ENCODE measurements around the gene TMEM263.
A peak's percentile ranks its signal among the peaks of the same experiment; 100 is the strongest.
"Not testable (repeated sequence)": the region's sequence is repeated elsewhere in the genome, so short reads cannot be mapped to it uniquely, and the experiment has no call there.

The TMEM263 gene

GRCh38 chr12:106986135-106986534 lies 30.4 kb downstream of the TMEM263 start:
- DNase-seq (ENCODE audit: low read depth), result no peak

- DNase-seq (ENCODE audit: low read depth), result peak; percentile 79
These were observed 31.1 kb downstream of the TMEM263 start, which contains the start of gene MTERF2 for GRCh38 chr12:106986625-106987389. MTERF2 (minus strand) TSS chr12:106987146; CDS start chr12:106978714, 8,432 bp downstream.

GRCh38 chr12:106987846-106988245 lies 32.1 kb downstream of the TMEM263 start:
- no peak for DNase-seq (ENCODE audit: low read depth)

GRCh38 chr12:106994579-106995220 lies 39.0 kb downstream of the TMEM263 start:
- no peak for DNase-seq (ENCODE audit: low read depth)

GRCh38 chr12:106996102-106996501 lies 40.4 kb downstream of the TMEM263 start:
- DNase-seq (ENCODE audit: low read depth), result not testable (repeated sequence)

GRCh38 chr12:106997916-106998315 lies 42.2 kb downstream of the TMEM263 start:
- no peak for DNase-seq (ENCODE audit: low read depth)

- DNase-seq (ENCODE audit: low read depth), result no peak
These were observed 43.7 kb downstream of the TMEM263 start for GRCh38 chr12:106999446-106999845.

GRCh38 chr12:107002665-107003064 lies 47.0 kb downstream of the TMEM263 start:
- DNase-seq (ENCODE audit: low read depth), result not testable (repeated sequence)

GRCh38 chr12:107007411-107007810 lies 51.7 kb downstream of the TMEM263 start:
- no peak for DNase-seq (ENCODE audit: low read depth)

GRCh38 chr12:107011519-107011918 lies 55.8 kb downstream of the TMEM263 start:
- no peak for DNase-seq (ENCODE audit: low read depth)

GRCh38 chr12:107012736-107013425 lies 57.2 kb downstream of the TMEM263 start:
- DNase-seq (ENCODE audit: low read depth), result no peak

- DNase-seq (ENCODE audit: low read depth), result no peak
These were observed 58.3 kb downstream of the TMEM263 start for GRCh38 chr12:107014055-107014454.

- no peak for DNase-seq (ENCODE audit: low read depth)
These were observed 61.3 kb downstream of the TMEM263 start for GRCh38 chr12:107017042-107017441.

- DNase-seq (ENCODE audit: low read depth), result no peak
These were observed 63.8 kb downstream of the TMEM263 start for GRCh38 chr12:107019546-107019945.
